HCT116 (cell line): ENCODE results near the gene HIVEP2. TPM values are rescaled to one million over a fixed set of nuclear protein-coding genes. Genes with fewer than 3 reads are reported as not detected.

Experiments
- ATAC-seq: fragments of 200-7000 bp; cut with Tn5 transposase; 2 replicates; pipeline ENCODE4 v1.9.1; 2020; ENCODE audit warnings: mild to moderate bottlenecking, moderate library complexity
- BruUV-seq: library from RNA; stranded (reverse); fragments of 400-500 nt; replicated peaks from 2 replicates; lab custom pipeline; 2021; lab: Mats Ljungman, UMichigan
- CTCF ChIA-PET: fragments of 300-600 bp; sonication (Branson Sonifier 250); formaldehyde crosslinking; loops from one replicate; lab custom pipeline; 2021; ENCODE audit warnings: antibody characterized with exemption; lab: Charles Lee
- POLR2A ChIA-PET: fragments of 300-600, 350-600 bp; sonication (Branson Sonifier 250); formaldehyde crosslinking; loops from one replicate; lab custom pipeline; 2021; ENCODE audit warnings: antibody characterized with exemption; lab: Charles Lee
- RAD21 ChIA-PET, 2 experiments: fragments of 300-600 bp; sonication (Branson Sonifier 250); formaldehyde crosslinking; loops; one replicate each; lab custom pipeline; 2023; ENCODE audit warnings: low total read pairs in 2 of 2; ENCODE audit not compliant: uncharacterized antibody in 2 of 2, unreplicated experiment in 2 of 2, low non-redundant PET in 1 of 2; lab: Charles Lee
- DNase-seq: peaks from one replicate; pipeline ENCODE4 v3.0.0-alpha.2; 2010; ENCODE audit warnings: low read depth, low spot score
- H2AFZ ChIP-seq: fragments of 200-600 bp; shearing (Covaris generic), sonication (generic); 2 replicates; pipeline ENCODE4 v1.6.1; 2017; ENCODE audit warnings: low read depth, mixed run types, mixed read lengths, antibody characterized with exemption, low read length; ENCODE audit not compliant: poor library complexity, severe bottlenecking
- H3K27ac ChIP-seq: 2 replicates; pipeline ENCODE4 v1.5.1; 2012; ENCODE audit warnings: low read depth, low read length
- H3K27me3 ChIP-seq: fragments of 200-600 bp; sonication (generic); 2 replicates; pipeline ENCODE4 v1.6.1; 2016; ENCODE audit warnings: mixed run types, low read length, mixed read lengths; ENCODE audit not compliant: insufficient read depth
- H3K36me3 ChIP-seq, 2 experiments: fragments of 200-500 bp in 1 of 2; fragments of 200-600 bp in 1 of 2; sonication (Bioruptor generic) in 1 of 2; sonication (generic) in 1 of 2; 2 replicates each; pipeline versions ENCODE4 v1.5.1 to v1.6.1; 2014 to 2016; ENCODE audit warnings: low read length in 2 of 2, inconsistent platforms in 1 of 2, mixed read lengths in 1 of 2, mixed run types in 1 of 2; ENCODE audit not compliant: insufficient read depth in 2 of 2, control insufficient read depth in 1 of 2
- H3K4me1 ChIP-seq, 2 experiments: fragments of 200-600 bp in 1 of 2; sonication (generic) in 1 of 2; 2 replicates each; pipeline versions ENCODE4 v1.5.1 to v1.6.1; 2012 to 2017; ENCODE audit warnings: low read length in 2 of 2, inconsistent platforms in 1 of 2, mild to moderate bottlenecking in 1 of 2, mixed read lengths in 1 of 2, mixed run types in 1 of 2, moderate library complexity in 1 of 2; ENCODE audit not compliant: insufficient read depth in 2 of 2, control insufficient read depth in 1 of 2
- H3K4me2 ChIP-seq: fragments of 200-600 bp; sonication (generic); 2 replicates; pipeline ENCODE4 v1.6.1; 2017; ENCODE audit warnings: mixed run types, low read length, mixed read lengths
- H3K4me3 ChIP-seq, 2 experiments: fragments of 200-600 bp in 1 of 2; sonication (generic) in 1 of 2; replicated peaks in 1 of 2; 2 replicates each; pipeline ENCODE4 v1.5.1; 2011 to 2016; ENCODE audit warnings: low read length in 2 of 2, control low read depth in 1 of 2, low read depth in 1 of 2, mild to moderate bottlenecking in 1 of 2, mixed read lengths in 1 of 2, mixed run types in 1 of 2
- H3K79me2 ChIP-seq: fragments of 200-600 bp; sonication (generic); 2 replicates; pipeline ENCODE4 v1.6.1; 2017; ENCODE audit warnings: mild to moderate bottlenecking, mixed run types, low read length, moderate library complexity, mixed read lengths; ENCODE audit not compliant: insufficient read depth
- H3K9ac ChIP-seq: fragments of 200-600 bp; sonication (generic); 2 replicates; pipeline ENCODE4 v1.6.1; 2016; ENCODE audit warnings: low read length, mixed read lengths
- H3K9me2 ChIP-seq: fragments of 200-600 bp; sonication (generic), shearing (Covaris generic); 2 replicates; pipeline ENCODE4 v1.6.1; 2017; ENCODE audit warnings: mixed run types, mild to moderate bottlenecking, moderate library complexity; ENCODE audit not compliant: insufficient read depth
- H3K9me3 ChIP-seq, 2 experiments: fragments of 200-500 bp in 1 of 2; fragments of 200-600 bp in 1 of 2; sonication (Bioruptor generic) in 1 of 2; sonication (generic) in 1 of 2; 2 replicates each; pipeline ENCODE4 v1.6.1; 2014 to 2017; ENCODE audit warnings: low read length in 2 of 2, mixed read lengths in 2 of 2, inconsistent platforms in 1 of 2, low read depth in 1 of 2, mild to moderate bottlenecking in 1 of 2, mixed run types in 1 of 2, moderate library complexity in 1 of 2; ENCODE audit not compliant: control insufficient read depth in 1 of 2, insufficient read depth in 1 of 2
- H4K20me1 ChIP-seq: fragments of 200-600 bp; sonication (generic), shearing (Covaris generic); 2 replicates; pipeline ENCODE4 v1.6.1; 2017; ENCODE audit warnings: mixed run types, mild to moderate bottlenecking, moderate library complexity; ENCODE audit not compliant: insufficient read depth
- CBX3 ChIP-seq: IDR thresholded peaks from 2 replicates; pipeline ENCODE4 v1.6.1; 2012; ENCODE audit warnings: low read depth
- EGR1 ChIP-seq: IDR thresholded peaks from 2 replicates; pipeline ENCODE4 v1.6.1; 2012; ENCODE audit warnings: low read depth
- EZH2 ChIP-seq: fragments of 200-600 bp; sonication (generic); IDR thresholded peaks from 2 replicates; pipeline ENCODE4 v1.6.1; 2017; ENCODE audit warnings: antibody characterized with exemption, mixed run types
- FOSL1 ChIP-seq: IDR thresholded peaks from 2 replicates; pipeline ENCODE4 v1.6.1; 2012; ENCODE audit warnings: low read depth
- JUND ChIP-seq: IDR thresholded peaks from 2 replicates; pipeline ENCODE4 v1.6.1; 2012
- POLR2A ChIP-seq: IDR thresholded peaks from 2 replicates; pipeline ENCODE4 v1.7.0; 2011; ENCODE audit warnings: borderline replicate concordance; ENCODE audit not compliant: insufficient read depth, insufficient read length; ENCODE audit errors: extremely low read depth
- POLR2AphosphoS5 ChIP-seq: IDR thresholded peaks from 2 replicates; pipeline ENCODE4 v1.6.1; 2011; ENCODE audit warnings: mild to moderate bottlenecking, low read depth, low read length, moderate library complexity
- RAD21 ChIP-seq: IDR thresholded peaks from 2 replicates; pipeline ENCODE4 v1.6.1; 2012; ENCODE audit warnings: low read depth, mild to moderate bottlenecking
- SIN3A ChIP-seq: IDR thresholded peaks from 2 replicates; pipeline ENCODE4 v1.6.1; 2012; ENCODE audit warnings: low read depth
- SP1 ChIP-seq: IDR thresholded peaks from 2 replicates; pipeline ENCODE4 v1.6.1; 2012; ENCODE audit warnings: low read depth
- SRF ChIP-seq: IDR thresholded peaks from 2 replicates; pipeline ENCODE4 v1.6.1; 2012; ENCODE audit warnings: low read depth
- YY1 ChIP-seq: IDR thresholded peaks from 2 replicates; pipeline ENCODE4 v1.6.1; 2011; ENCODE audit warnings: low read length, low read depth, moderate library complexity, mild to moderate bottlenecking; ENCODE audit not compliant: insufficient replicate concordance; ENCODE audit errors: extremely low read depth
- ZFX ChIP-seq: fragments of 450-650 bp; IDR thresholded peaks from 2 replicates; pipeline ENCODE4 v1.6.1; 2017
- intact Hi-C: fragments of 100-400 bp; cut with micrococcal nuclease; formaldehyde crosslinking; loops from 2 replicates; pipeline ENCODE4 v1.10.0; 2022
- total RNA-seq: library from RNA; stranded (reverse); gene quantifications from one replicate; pipeline ENCODE4 v1.2.1, GENCODE V29; 2021; ENCODE audit not compliant: unreplicated experiment
- TF ChIP-seq, protein P1 (sequence below): IDR thresholded peaks from 2 replicates; pipeline ENCODE4 v1.6.1; 2012
- TF ChIP-seq, protein P2 (sequence below): IDR thresholded peaks from 2 replicates; pipeline ENCODE4 v1.6.1; 2011; ENCODE audit warnings: mild to moderate bottlenecking, low read length, moderate library complexity; ENCODE audit not compliant: insufficient replicate concordance; ENCODE audit errors: extremely low read depth

HIVEP2 gene
- total RNA-seq, 1 experiment from 2014 or later: 8.1 TPM

DNA sequence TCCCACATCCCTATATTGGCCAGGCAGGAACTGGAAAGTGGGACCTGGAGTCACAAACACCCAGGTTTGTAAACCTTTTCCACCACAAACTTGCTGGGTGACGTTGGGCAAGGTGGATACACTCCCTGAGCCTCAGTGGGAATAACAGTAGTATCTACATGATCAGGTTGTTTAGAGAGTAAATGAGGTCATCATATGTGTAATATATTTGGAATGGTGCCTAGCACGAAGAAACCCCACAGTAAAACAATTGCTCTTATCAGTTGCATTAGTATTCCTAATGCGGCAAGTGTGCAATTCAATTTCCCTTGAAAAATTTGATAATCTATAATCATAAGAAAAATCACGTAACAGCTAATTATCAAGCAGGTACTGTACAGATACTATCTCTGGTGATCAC lies 51.9 kb downstream of the HIVEP2 start (continued):
- TF ChIP-seq POLR2A: no peak

DNA sequence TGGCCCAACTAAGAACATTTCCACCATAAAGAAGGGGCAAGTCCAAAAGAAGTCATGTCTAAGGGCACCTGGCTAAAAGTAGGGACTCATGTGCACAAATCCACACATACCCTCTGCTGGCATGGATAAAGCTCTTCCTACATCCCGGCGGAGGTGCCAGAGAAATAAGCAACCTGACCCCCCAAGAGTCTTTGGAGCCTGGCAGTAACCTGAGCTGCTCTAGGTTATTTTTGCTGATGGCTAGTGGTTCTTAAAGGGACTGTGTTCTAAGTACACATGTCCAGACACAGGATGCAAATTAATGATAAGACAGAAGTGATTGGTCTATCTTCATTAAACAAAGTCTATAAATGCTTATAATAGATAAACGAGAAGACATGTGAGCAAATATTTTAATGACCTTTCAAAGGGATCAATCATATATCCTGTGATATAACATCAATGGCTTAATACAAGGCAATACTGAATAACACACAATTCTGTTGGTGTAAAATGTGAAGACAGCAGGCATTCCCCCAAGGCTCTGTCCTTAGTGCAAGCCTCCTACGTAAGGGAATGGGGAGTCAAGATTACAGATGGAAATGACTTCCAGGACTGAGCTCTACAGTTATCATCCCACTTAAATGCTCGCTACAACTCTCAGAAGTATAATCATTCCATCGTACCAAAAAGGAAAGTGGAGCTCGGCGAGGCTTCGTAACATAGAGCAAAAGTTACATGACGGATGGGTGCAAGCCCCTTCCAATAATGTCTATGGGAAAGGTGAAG lies 52.5 kb downstream of the HIVEP2 start:
- Histone ChIP-seq H3K9me2 (no peaks in the 10 kb centered on the region), H3K4me1 (peaks cover 6 to 8% of the 10 kb centered on the region in 2 experiments; a peak in 3 of 4 replicates), H3K27ac (no peak overlapping the region), H3K79me2 (no peaks in the 10 kb centered on the region), H3K4me2 (no peak overlapping the region), H2AFZ (no peak overlapping the region), H3K27me3 (no peaks in the 10 kb centered on the region), H4K20me1 (no peaks in the 10 kb centered on the region), H3K9me3 (no peaks in the 10 kb centered on the region), H3K9ac (no peak overlapping the region), H3K36me3 (no peaks in the 10 kb centered on the region), H3K4me3 (no peak overlapping the region)
- no peak for DNase-seq
- CTCF ChIA-PET: no interaction called here
- intact Hi-C loops: no loop called here
- no TSS peak for BruUV-seq
- ATAC-seq: no peak
- RAD21 ChIA-PET: no interaction called here
- POLR2A ChIA-PET: no interaction called here
- TF ChIP-seq CBX3 (no peak), SRF (no peak), EZH2 (no peak), RAD21 (no peak), SP1 (no peak), POLR2AphosphoS5 (no peak), EGR1 (no peak), FOSL1 (no peak), ZFX (no peak), YY1 (no peak), JUND (no peak), SIN3A (no peak)
- TF ChIP-seq, protein P1, sequence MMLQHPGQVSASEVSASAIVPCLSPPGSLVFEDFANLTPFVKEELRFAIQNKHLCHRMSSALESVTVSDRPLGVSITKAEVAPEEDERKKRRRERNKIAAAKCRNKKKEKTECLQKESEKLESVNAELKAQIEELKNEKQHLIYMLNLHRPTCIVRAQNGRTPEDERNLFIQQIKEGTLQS: no peak
- TF ChIP-seq, protein P2, sequence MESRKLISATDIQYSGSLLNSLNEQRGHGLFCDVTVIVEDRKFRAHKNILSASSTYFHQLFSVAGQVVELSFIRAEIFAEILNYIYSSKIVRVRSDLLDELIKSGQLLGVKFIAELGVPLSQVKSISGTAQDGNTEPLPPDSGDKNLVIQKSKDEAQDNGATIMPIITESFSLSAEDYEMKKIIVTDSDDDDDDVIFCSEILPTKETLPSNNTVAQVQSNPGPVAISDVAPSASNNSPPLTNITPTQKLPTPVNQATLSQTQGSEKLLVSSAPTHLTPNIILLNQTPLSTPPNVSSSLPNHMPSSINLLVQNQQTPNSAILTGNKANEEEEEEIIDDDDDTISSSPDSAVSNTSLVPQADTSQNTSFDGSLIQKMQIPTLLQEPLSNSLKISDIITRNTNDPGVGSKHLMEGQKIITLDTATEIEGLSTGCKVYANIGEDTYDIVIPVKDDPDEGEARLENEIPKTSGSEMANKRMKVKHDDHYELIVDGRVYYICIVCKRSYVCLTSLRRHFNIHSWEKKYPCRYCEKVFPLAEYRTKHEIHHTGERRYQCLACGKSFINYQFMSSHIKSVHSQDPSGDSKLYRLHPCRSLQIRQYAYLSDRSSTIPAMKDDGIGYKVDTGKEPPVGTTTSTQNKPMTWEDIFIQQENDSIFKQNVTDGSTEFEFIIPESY: no peak
